Measurements from ENCODE around the gene DAAM1. TPM values are rescaled to one million over a fixed set of nuclear protein-coding genes. Genes with fewer than 3 reads are reported as not detected.

The DAAM1 gene
- polyA plus RNA-seq, 1 of the 3 experiments (the other 2 are of a cell fraction): 5.1 TPM

DNA sequence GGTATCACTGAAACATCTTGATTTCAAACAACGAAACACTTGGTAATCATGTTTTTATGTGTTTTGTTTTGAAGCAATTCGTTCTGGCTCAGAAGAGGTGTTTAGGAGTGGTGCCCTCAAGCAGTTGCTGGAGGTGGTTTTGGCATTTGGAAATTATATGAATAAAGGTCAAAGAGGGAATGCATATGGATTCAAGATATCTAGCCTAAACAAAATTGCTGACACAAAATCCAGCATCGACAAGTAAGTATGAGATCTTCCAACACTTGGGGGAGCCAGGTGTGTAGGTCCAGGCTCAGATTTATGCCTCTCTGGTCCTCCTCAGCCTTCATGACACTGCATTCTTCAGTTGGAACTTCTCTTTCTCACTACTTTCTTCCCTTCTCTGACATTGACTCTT, 166.6 kb downstream of the DAAM1 start:
- Histone ChIP-seq H3K9ac (no peak overlapping the region), H3K36me3 (replicated peaks in 1 of 2; ENCODE audit: control insufficient read depth in 1 of 2, insufficient read depth in 2 of 2, low read length in 1 of 2) (peaks cover 28 to 45% of the 10 kb centered on the region in 2 experiments), H3K79me2 (ENCODE audit: insufficient read depth) (no peaks in the 10 kb centered on the region), H3K9me2 (no peaks in the 10 kb centered on the region), H3K4me1 (ENCODE audit: control insufficient read depth in 1 of 2, insufficient read depth in 2 of 2, low read depth in 1 of 2, low read length in 1 of 2) (peaks cover 5 to 10% of the 10 kb centered on the region in 2 experiments; a peak in 3 of 4 replicates), H3K9me3 (no peaks in the 10 kb centered on the region), H3K4me2 (no peak overlapping the region), H3F3A (replicated peaks; ENCODE audit: insufficient read depth) (peaks cover 5% of the 10 kb centered on the region), H3K27ac (ENCODE audit: low read depth in 2 of 2, low read length in 1 of 2) (no peak overlapping the region), H3K27me3 (ENCODE audit: insufficient read depth) (no peaks in the 10 kb centered on the region), H4K20me1 (ENCODE audit: insufficient read depth) (no peaks in the 10 kb centered on the region), H2AFZ (ENCODE audit: low read depth) (no peak overlapping the region), H3K4me3 (ENCODE audit: low read depth in 2 of 2, low read length in 1 of 2) (no peak overlapping the region)
- TF ChIP-seq YY1 (IDR thresholded peaks at IDR 0.05; ENCODE audit: low read depth): no peak
- 95% methylated on average over 3 of the region's 3 CpGs for WGBS (ENCODE audit: low lambda C conversion rate)
- ChIA-PET POLR2A (no interaction called here), CTCF (no interaction called here)
- no peak for DNase-seq

DNA sequence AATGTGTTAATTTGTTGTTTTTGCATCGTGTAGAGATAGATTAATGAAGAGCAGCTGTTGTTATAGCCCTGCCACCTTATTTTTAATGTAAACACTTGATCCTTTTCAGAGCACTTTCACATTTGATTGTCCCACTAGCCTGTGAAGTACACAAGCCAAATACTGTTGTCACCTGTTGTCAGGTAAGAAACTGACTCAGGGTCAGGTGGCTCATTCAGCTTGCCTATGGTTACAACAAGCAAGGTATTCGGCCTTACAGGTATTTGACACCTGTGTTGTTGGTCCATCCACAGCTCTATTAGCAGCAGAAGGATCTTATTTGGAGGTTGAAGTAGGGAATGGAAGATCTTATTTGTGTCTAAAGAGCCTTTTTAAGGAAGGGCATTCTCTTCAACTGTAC, 167.8 kb downstream of the DAAM1 start:
- no peak overlapping the region for H2AFZ ChIP-seq (ENCODE audit: low read depth)
- H3F3A ChIP-seq (replicated peaks; ENCODE audit: insufficient read depth): peaks cover 13% of the 10 kb centered on the region
- peaks cover 27 to 44% of the 10 kb centered on the region in 2 experiments for H3K36me3 ChIP-seq (replicated peaks in 1 of 2; ENCODE audit: control insufficient read depth in 1 of 2, insufficient read depth in 2 of 2, low read length in 1 of 2)
- POLR2A ChIA-PET: no interaction called here
- no peak overlapping the region for H3K4me3 ChIP-seq (ENCODE audit: low read depth in 2 of 2, low read length in 1 of 2)
- TF ChIP-seq TCF12 (IDR thresholded peaks at IDR 0.05) (no peak), SMC3 (IDR thresholded peaks at IDR 0.05; ENCODE audit: low read depth, low read length) (no peak), GABPA (IDR thresholded peaks at IDR 0.05; ENCODE audit: low read depth) (no peak), MEF2A (IDR thresholded peaks at IDR 0.05; ENCODE audit: borderline replicate concordance, low read depth) (no peak), SIN3A (IDR thresholded peaks at IDR 0.05; ENCODE audit: borderline replicate concordance, low read depth, low read length) (no peak)
- H3K9ac ChIP-seq: no peak overlapping the region
- H4K20me1 ChIP-seq (ENCODE audit: insufficient read depth): no peaks in the 10 kb centered on the region
- no peak overlapping the region for H3K4me2 ChIP-seq
- H3K4me1 ChIP-seq (ENCODE audit: control insufficient read depth in 1 of 2, insufficient read depth in 2 of 2, low read depth in 1 of 2, low read length in 1 of 2): peaks cover 10 to 18% of the 10 kb centered on the region in 2 experiments; a peak in 3 of 4 replicates
- H3K27ac ChIP-seq (ENCODE audit: low read depth in 2 of 2, low read length in 1 of 2): no peak overlapping the region
- CTCF ChIA-PET: no interaction called here
- H3K79me2 ChIP-seq (ENCODE audit: insufficient read depth): no peaks in the 10 kb centered on the region
- no peaks in the 10 kb centered on the region for H3K27me3 ChIP-seq (ENCODE audit: insufficient read depth)
- no peaks in the 10 kb centered on the region for H3K9me2 ChIP-seq
- no peaks in the 10 kb centered on the region for H3K9me3 ChIP-seq
- DNase-seq: no peak
- WGBS (ENCODE audit: low lambda C conversion rate): 65% methylated on average over 2 of the region's 2 CpGs

DNA sequence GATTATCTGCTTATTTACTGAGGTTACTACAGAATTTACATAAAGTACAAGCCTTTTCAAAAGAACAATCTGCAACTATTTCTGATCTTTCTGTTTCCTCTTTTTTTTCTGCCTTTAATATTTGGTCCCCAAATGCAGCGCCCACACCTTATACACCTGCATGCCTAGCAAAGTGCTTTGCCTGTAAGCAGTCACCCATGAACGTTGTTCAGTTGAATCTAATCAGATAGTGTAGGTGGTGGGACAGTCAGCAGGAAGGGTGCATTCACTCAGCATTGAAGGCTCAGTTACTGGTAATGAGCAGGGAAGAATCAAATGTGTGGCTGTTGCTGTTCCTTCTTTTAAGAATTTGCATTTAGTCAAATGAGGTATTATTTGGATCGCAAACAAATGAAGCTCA, 168.3 kb downstream of the DAAM1 start:
- no peaks in the 10 kb centered on the region for H3K79me2 ChIP-seq (ENCODE audit: insufficient read depth)
- no peak overlapping the region for H2AFZ ChIP-seq (ENCODE audit: low read depth)
- no peak overlapping the region for H3K4me3 ChIP-seq (ENCODE audit: low read depth in 2 of 2, low read length in 1 of 2)
- peak overlapping the region in 1 of 2 experiments; percentile 25; a peak in 1 of 4 replicates for H3K27ac ChIP-seq (ENCODE audit: low read depth in 2 of 2, low read length in 1 of 2)
- ChIA-PET POLR2A (no interaction called here), CTCF (no interaction called here)
- H3K36me3 ChIP-seq (replicated peaks in 1 of 2; ENCODE audit: control insufficient read depth in 1 of 2, insufficient read depth in 2 of 2, low read length in 1 of 2): peaks cover 24 to 42% of the 10 kb centered on the region in 2 experiments
- H4K20me1 ChIP-seq (ENCODE audit: insufficient read depth): no peaks in the 10 kb centered on the region
- peaks cover 14 to 23% of the 10 kb centered on the region in 2 experiments; a peak in 3 of 4 replicates for H3K4me1 ChIP-seq (ENCODE audit: control insufficient read depth in 1 of 2, insufficient read depth in 2 of 2, low read depth in 1 of 2, low read length in 1 of 2)
- peaks cover 13% of the 10 kb centered on the region for H3F3A ChIP-seq (replicated peaks; ENCODE audit: insufficient read depth)
- no peaks in the 10 kb centered on the region for H3K9me3 ChIP-seq
- H3K4me2 ChIP-seq: no peak overlapping the region
- DNase-seq: no peak
- no peaks in the 10 kb centered on the region for H3K27me3 ChIP-seq (ENCODE audit: insufficient read depth)
- WGBS (ENCODE audit: low lambda C conversion rate): 91% methylated on average over 3 of the region's 3 CpGs
- H3K9me2 ChIP-seq: no peaks in the 10 kb centered on the region
- no peak for TF ChIP-seq POLR2AphosphoS5 (IDR thresholded peaks at IDR 0.05; ENCODE audit: low read depth, low read length)
- no peak for TF ChIP-seq TAF1 (IDR thresholded peaks at IDR 0.05; ENCODE audit: borderline replicate concordance, low read depth, low read length)
- H3K9ac ChIP-seq: no peak overlapping the region
